Ascending aorta (tissue), 2 donors: ENCODE results near the gene CSRNP3. TPM values are rescaled to one million over a fixed set of nuclear protein-coding genes. Genes with fewer than 3 reads are reported as not detected.

Experiments
- DNase-seq, 2 donors: peaks; one replicate each; pipeline ENCODE4 v3.0.0-alpha.2; 2019; ENCODE audit warnings: low spot score in 2 of 2
- H3K27ac ChIP-seq, 2 donors: fragments of 200-600 bp; sonication (generic); one replicate each; pipeline ENCODE4 v1.5.1; 2016 to 2017; ENCODE audit warnings: mild to moderate bottlenecking in 1 of 2
- H3K27me3 ChIP-seq: fragments of 200-600 bp; sonication (generic); one replicate; pipeline ENCODE4 v1.5.1; 2017
- H3K36me3 ChIP-seq, 2 donors: fragments of 200-600 bp; sonication (generic); one replicate each; pipeline ENCODE4 v1.5.1; 2016
- H3K4me1 ChIP-seq, 2 donors: fragments of 200-600 bp; sonication (generic); one replicate each; pipeline ENCODE4 v1.5.1; 2016 to 2017; ENCODE audit warnings: mild to moderate bottlenecking in 1 of 2
- H3K4me3 ChIP-seq, 2 donors: fragments of 200-600 bp; sonication (generic); one replicate each; pipeline ENCODE4 v1.5.1; 2016 to 2017; ENCODE audit warnings: mild to moderate bottlenecking in 1 of 2
- H3K9me3 ChIP-seq, 2 donors: fragments of 200-600 bp; sonication (generic); one replicate each; pipeline ENCODE4 v1.5.1; 2016
- CTCF ChIP-seq, 3 experiments: fragments of 200-600 bp in 2 of 3; fragments of 450-650 bp in 1 of 3; sonication (generic) in 2 of 3; IDR thresholded peaks; one replicate each; pipeline ENCODE4 v1.5.1; 2016 to 2019; ENCODE audit warnings: antibody characterized with exemption in 3 of 3, mild to moderate bottlenecking in 1 of 3, moderate library complexity in 1 of 3
- intact Hi-C: fragments of 100-400 bp; cut with DNase I; formaldehyde crosslinking; loops from one replicate; pipeline ENCODE4 v1.15.1; 2023
- total RNA-seq: library from RNA; depleted of rRNA; stranded (reverse); fragments of >200 nt; gene quantifications from one replicate; pipeline ENCODE4 v1.1.0, GENCODE V29; 2016

The CSRNP3 gene
- total RNA-seq, 1 donor from 2014 or later = 2.8 TPM

- no peak for DNase-seq
- H3K9me3 ChIP-seq = no peaks in the 10 kb centered on the region
- no peaks in the 10 kb centered on the region for H3K27me3 ChIP-seq
- H3K4me3 ChIP-seq = peak overlapping the region; percentile 55 to 58
- no peaks in the 10 kb centered on the region for H3K36me3 ChIP-seq
- TF ChIP-seq CTCF (IDR thresholded peaks at IDR 0.05) = no peak
- H3K4me1 ChIP-seq = no peaks in the 10 kb centered on the region
- no peak overlapping the region for H3K27ac ChIP-seq
- intact Hi-C loops = no loop called here
Observed at GRCh38 chr2:165470361-165470760, 863 bp downstream of the CSRNP3 start.

- DNase-seq = no peak
- H3K9me3 ChIP-seq = no peaks in the 10 kb centered on the region
- intact Hi-C loops = no loop called here
- no peak overlapping the region for H3K4me3 ChIP-seq
- H3K27me3 ChIP-seq = no peaks in the 10 kb centered on the region
- H3K27ac ChIP-seq = no peak overlapping the region
- TF ChIP-seq CTCF (IDR thresholded peaks at IDR 0.05) = no peak
- H3K36me3 ChIP-seq = no peaks in the 10 kb centered on the region
- H3K4me1 ChIP-seq = no peaks in the 10 kb centered on the region
Observed at GRCh38 chr2:165471349-165471950, 2.0 kb downstream of the CSRNP3 start.

GRCh38 chr2:165472922-165473321, 3.4 kb downstream of the CSRNP3 start:
- H3K36me3 ChIP-seq = no peaks in the 10 kb centered on the region
- H3K4me1 ChIP-seq = no peaks in the 10 kb centered on the region
- no peak for DNase-seq
- no peak overlapping the region for H3K27ac ChIP-seq
- H3K27me3 ChIP-seq = no peaks in the 10 kb centered on the region
- TF ChIP-seq CTCF (IDR thresholded peaks at IDR 0.05) = no peak
- H3K9me3 ChIP-seq = no peaks in the 10 kb centered on the region
- H3K4me3 ChIP-seq = no peak overlapping the region
- intact Hi-C loops = no loop called here

- no peak for DNase-seq
- Histone ChIP-seq H3K27me3 (no peaks in the 10 kb centered on the region), H3K4me3 (no peak overlapping the region), H3K36me3 (no peaks in the 10 kb centered on the region), H3K27ac (no peak overlapping the region), H3K9me3 (no peaks in the 10 kb centered on the region), H3K4me1 (no peaks in the 10 kb centered on the region)
- intact Hi-C loops = no loop called here
- TF ChIP-seq CTCF (IDR thresholded peaks at IDR 0.05) = no peak
Observed at GRCh38 chr2:165474619-165475276, 5.2 kb downstream of the CSRNP3 start.

- no peak for DNase-seq
- no peak for TF ChIP-seq CTCF (IDR thresholded peaks at IDR 0.05)
Observed at GRCh38 chr2:165475277-165476004, 5.9 kb downstream of the CSRNP3 start.

More at GRCh38 chr2:165475277-165476004, 5.9 kb downstream of the CSRNP3 start:
- Histone ChIP-seq H3K27me3 (no peaks in the 10 kb centered on the region), H3K36me3 (no peaks in the 10 kb centered on the region), H3K27ac (no peak overlapping the region), H3K4me1 (no peaks in the 10 kb centered on the region), H3K4me3 (no peak overlapping the region), H3K9me3 (no peaks in the 10 kb centered on the region)
- intact Hi-C loops = no loop called here
